Endometrial microvascular endothelial cells (primary cell): ENCODE results near the gene PDE7B. TPM values are rescaled to one million over a fixed set of nuclear protein-coding genes. Genes with fewer than 3 reads are reported as not detected.
"Not testable (repeated sequence)": the region's sequence is repeated elsewhere in the genome, so short reads cannot be mapped to it uniquely, and the experiment has no call there.

Experiments
- in situ Hi-C: cut with HindIII; loops from 2 replicates; pipeline ENCODE4 v1.10.0; 2017; ENCODE audit warnings: low sequenced_read_pairs, low pct_unique_long_range_greater_than_20kb; ENCODE audit errors: inconsistent ontology term
- total RNA-seq: library from RNA; depleted of rRNA; stranded (reverse); fragments of >200 nt; gene quantifications from one replicate; pipeline ENCODE4 v1.2.3, GENCODE V29; 2015; ENCODE audit errors: inconsistent ontology term

PDE7B gene
- total RNA-seq, 1 donor from 2014 or later, result 17.9 TPM

- in situ Hi-C loops, result no loop called here
Measured at GRCh38 chr6:136108361-136108945, 257.0 kb downstream of the PDE7B start.

- in situ Hi-C loops, result no loop called here
Measured at GRCh38 chr6:136111831-136112230, 260.3 kb downstream of the PDE7B start.

GRCh38 chr6:136112262-136112661 lies 260.8 kb downstream of the PDE7B start:
- in situ Hi-C loops, result no loop called here

GRCh38 chr6:136113736-136114173 lies 262.3 kb downstream of the PDE7B start:
- in situ Hi-C loops, result no loop called here

- in situ Hi-C loops, result no loop called here
Measured at GRCh38 chr6:136114661-136115060, 263.2 kb downstream of the PDE7B start.

GRCh38 chr6:136115941-136116340 lies 264.4 kb downstream of the PDE7B start:
- in situ Hi-C loops, result no loop called here

- in situ Hi-C loops, result no loop called here
Measured at GRCh38 chr6:136117081-136117480, 265.6 kb downstream of the PDE7B start.

GRCh38 chr6:136118787-136119186 lies 267.3 kb downstream of the PDE7B start:
- in situ Hi-C loops, result no loop called here

GRCh38 chr6:136123468-136123867 lies 272.0 kb downstream of the PDE7B start:
- in situ Hi-C loops, result no loop called here

GRCh38 chr6:136125585-136125984 lies 274.1 kb downstream of the PDE7B start:
- in situ Hi-C loops, result no loop called here

- in situ Hi-C loops, result no loop called here
Measured at GRCh38 chr6:136127873-136128272, 276.4 kb downstream of the PDE7B start.

GRCh38 chr6:136129365-136129764 lies 277.9 kb downstream of the PDE7B start:
- in situ Hi-C loops, result no loop called here

- in situ Hi-C loops, result no loop called here
Measured at GRCh38 chr6:136134268-136134667, 282.8 kb downstream of the PDE7B start.

GRCh38 chr6:136134751-136135150 lies 283.2 kb downstream of the PDE7B start:
- in situ Hi-C loops, result no loop called here

GRCh38 chr6:136136274-136136673 lies 284.8 kb downstream of the PDE7B start:
- in situ Hi-C loops, result no loop called here

GRCh38 chr6:136137008-136137692 lies 285.6 kb downstream of the PDE7B start:
- in situ Hi-C loops, result no loop called here

- in situ Hi-C loops, result no loop called here
Measured at GRCh38 chr6:136137739-136138402, 286.4 kb downstream of the PDE7B start.

GRCh38 chr6:136139111-136139510 lies 287.6 kb downstream of the PDE7B start:
- in situ Hi-C loops, result not testable (repeated sequence)

GRCh38 chr6:136144251-136145023 lies 292.9 kb downstream of the PDE7B start:
- in situ Hi-C loops, result no loop called here
